ENCODE measurements around the gene SLC2A8. TPM values are rescaled to one million over a fixed set of nuclear protein-coding genes. Genes with fewer than 3 reads are reported as not detected.

Gene SLC2A8
- total RNA-seq, 1 donor from 2014 or later: 18.5 TPM

DNA sequence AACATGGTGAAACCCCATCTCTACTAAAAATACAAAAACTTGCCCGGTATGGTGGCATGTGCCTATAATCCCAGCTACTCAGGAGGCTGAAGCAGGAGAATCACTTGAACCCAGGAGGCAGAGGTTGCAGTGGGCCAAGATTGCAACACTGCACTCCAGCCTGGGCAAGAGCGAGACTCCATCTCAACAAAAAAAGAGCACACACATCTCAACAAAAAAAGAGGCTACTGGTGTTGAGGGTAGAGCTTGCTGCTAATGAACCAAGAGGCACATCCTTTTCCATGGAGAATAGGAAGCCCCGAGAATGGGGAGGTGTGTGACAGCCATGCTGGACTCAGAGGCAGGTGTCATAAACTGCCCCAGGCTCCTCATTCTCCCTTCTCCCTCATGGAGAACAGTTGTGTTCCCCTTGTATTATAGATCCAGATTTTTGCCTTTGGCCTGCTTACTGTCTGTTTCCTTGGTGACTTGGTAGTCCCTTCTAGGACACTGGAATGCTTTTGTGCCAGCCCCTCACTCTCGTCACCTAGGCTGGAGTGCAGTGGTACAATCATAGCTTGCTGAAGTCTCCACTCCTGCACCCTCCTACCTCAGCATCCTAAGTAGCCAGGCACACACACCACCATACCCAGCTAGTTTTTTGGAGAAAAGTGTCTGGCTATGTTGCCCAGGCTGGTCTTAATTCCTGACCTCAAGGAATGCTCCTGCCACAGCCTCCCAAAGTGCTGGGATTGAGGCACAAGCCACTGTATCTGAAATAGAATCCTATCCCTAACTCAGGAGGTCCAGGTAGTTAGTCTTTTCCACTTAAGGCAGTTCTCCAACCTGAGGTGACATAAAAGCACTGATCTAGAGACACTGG, 49.1 kb downstream of the SLC2A8 start:
- Histone ChIP-seq H3K36me3 (peaks cover 85% of the 10 kb centered on the region), H3K27ac (no peak overlapping the region), H3K4me3 (no peak overlapping the region), H3K27me3 (ENCODE audit: low read depth) (no peaks in the 10 kb centered on the region), H3K4me1 (peaks cover 21% of the 10 kb centered on the region), H3K9me3 (no peaks in the 10 kb centered on the region)
- no peak for DNase-seq
- intact Hi-C loops (cut with DNase I): no loop called here
- TF ChIP-seq, protein P1, sequence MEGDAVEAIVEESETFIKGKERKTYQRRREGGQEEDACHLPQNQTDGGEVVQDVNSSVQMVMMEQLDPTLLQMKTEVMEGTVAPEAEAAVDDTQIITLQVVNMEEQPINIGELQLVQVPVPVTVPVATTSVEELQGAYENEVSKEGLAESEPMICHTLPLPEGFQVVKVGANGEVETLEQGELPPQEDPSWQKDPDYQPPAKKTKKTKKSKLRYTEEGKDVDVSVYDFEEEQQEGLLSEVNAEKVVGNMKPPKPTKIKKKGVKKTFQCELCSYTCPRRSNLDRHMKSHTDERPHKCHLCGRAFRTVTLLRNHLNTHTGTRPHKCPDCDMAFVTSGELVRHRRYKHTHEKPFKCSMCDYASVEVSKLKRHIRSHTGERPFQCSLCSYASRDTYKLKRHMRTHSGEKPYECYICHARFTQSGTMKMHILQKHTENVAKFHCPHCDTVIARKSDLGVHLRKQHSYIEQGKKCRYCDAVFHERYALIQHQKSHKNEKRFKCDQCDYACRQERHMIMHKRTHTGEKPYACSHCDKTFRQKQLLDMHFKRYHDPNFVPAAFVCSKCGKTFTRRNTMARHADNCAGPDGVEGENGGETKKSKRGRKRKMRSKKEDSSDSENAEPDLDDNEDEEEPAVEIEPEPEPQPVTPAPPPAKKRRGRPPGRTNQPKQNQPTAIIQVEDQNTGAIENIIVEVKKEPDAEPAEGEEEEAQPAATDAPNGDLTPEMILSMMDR (IDR thresholded peaks at IDR 0.05): no peak
- ATAC-seq: no peak

DNA sequence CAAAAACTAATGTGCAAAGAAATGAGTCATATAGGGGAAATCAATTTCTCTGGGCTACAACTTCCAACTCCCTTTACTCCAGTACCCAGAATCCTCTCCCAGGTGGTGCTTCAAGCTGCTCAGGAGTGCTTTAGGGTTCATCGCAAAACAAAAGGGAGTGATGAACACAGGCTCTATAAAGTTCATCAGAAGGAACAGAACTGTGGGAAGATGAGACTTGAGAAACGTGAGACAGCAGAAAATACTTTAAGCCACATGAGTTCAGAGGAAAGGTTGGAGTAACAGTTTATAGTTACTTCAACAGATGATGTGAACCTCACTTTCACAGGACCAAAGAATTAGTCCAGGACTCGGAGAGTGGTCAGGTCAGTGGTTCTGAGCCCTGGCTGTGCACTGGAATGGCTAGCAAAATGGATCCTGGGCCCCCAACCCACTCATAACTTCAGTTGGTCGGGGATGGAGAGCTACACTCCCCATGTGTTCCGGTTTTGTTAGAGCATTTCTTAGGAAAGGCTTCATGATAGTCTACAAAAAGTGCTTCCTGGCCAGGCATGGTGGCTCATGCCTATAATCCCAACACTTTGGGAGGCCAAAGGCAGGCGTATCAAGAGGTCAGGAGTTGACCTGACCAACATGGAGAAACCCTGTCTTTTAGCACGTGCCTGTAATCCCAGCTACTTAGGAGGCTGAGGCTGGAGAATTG, 49.9 kb downstream of the SLC2A8 start:
- DNase-seq: no peak
- ATAC-seq: no peak
- TF ChIP-seq, protein P1 (IDR thresholded peaks at IDR 0.05): no peak
- intact Hi-C loops (cut with DNase I): no loop called here
- Histone ChIP-seq H3K4me3 (no peak overlapping the region), H3K27me3 (ENCODE audit: low read depth) (no peaks in the 10 kb centered on the region), H3K4me1 (peaks cover 22% of the 10 kb centered on the region), H3K36me3 (peaks cover 77% of the 10 kb centered on the region), H3K27ac (no peak overlapping the region), H3K9me3 (no peaks in the 10 kb centered on the region)

DNA sequence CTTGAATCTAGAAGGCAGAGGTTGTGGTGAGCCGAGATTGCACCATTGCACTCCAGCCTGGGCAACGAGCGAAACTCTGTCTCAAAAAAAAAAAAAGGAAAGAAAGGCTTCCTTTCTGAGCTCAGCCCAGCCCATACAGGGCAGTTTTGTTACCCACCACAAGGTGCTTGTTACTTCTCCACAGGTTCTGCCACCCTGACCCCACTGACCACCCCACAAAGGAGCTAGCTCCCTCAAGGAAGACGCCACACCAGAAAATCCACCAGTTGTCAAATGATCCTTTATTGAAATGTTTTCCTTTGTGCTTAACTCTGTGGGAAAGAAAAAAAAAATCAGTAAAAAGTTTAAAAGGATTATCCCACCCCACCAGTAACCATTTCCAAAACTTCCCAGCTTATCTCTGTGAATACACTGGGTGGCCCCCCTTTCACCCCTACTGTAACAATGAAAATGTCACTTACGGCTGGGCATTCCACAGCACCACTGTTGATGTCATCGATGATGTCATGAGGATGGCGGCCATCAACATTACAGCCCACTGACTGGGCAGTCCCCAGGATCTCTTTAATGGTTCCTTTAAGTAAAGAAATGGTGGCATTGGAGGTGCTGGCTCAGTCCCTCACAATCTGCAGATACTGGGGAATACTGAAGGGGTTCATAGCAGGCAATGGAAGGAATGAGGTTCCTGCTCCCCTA, 50.6 kb downstream of the SLC2A8 start:
- ATAC-seq (no peak), DNase-seq (no peak)
- Histone ChIP-seq H3K4me1 (peaks cover 29% of the 10 kb centered on the region), H3K27me3 (ENCODE audit: low read depth) (no peaks in the 10 kb centered on the region), H3K9me3 (no peaks in the 10 kb centered on the region), H3K36me3 (peaks cover 70% of the 10 kb centered on the region), H3K27ac (no peak overlapping the region), H3K4me3 (no peak overlapping the region)
- intact Hi-C loops (cut with DNase I): no loop called here
- TF ChIP-seq, protein P1 (IDR thresholded peaks at IDR 0.05): no peak

DNA sequence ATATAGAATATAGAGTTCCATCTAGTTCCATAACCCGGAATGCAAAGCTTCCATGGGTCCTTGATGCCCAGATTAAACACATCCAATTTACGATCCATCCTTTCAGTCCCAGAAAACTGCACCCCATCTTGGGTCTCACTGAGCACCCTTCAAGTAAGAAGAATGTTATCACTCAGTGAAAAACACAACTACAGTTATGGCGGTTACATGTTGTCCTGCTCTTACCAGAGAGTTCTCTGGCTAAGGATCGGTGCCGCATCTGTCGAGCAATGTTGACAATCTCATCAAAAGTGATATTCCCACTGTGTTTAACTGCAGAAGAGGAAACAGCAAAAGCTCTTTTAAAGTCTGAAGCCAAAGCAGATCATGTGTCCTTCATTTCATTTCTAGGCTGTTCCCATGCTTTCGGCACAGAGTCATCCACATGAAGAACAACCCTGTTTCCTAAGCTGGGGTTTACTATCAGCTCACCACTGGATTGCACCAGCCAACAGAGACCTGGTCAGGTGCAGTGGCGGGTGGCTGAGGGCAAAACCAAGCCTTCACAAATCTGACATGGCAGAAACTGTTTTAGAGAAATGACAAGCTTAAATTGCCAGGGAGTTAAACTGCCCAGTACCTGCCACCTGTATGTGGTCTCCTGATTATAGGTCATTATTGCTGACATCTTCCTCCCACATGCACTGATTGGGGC, 51.3 kb downstream of the SLC2A8 start:
- intact Hi-C loops (cut with DNase I): no loop called here
- H3K27ac ChIP-seq: no peak overlapping the region
- peaks cover 63% of the 10 kb centered on the region for H3K36me3 ChIP-seq
- DNase-seq: no peak
- TF ChIP-seq, protein P1 (IDR thresholded peaks at IDR 0.05): no peak
- no peak for ATAC-seq
- H3K9me3 ChIP-seq: no peaks in the 10 kb centered on the region
- H3K27me3 ChIP-seq (ENCODE audit: low read depth): no peaks in the 10 kb centered on the region
- H3K4me3 ChIP-seq: no peak overlapping the region
- peaks cover 35% of the 10 kb centered on the region for H3K4me1 ChIP-seq

All from lower lobe of right lung (tissue), 2 donors.